DND-41 (cell line): Measurements from ENCODE around the gene TBCD.

Experiments used
- EZH2 ChIP-seq: IDR thresholded peaks from 3 replicates; pipeline ENCODE4 v1.6.1; 2012; ENCODE audit warnings: borderline replicate concordance, low read depth, mild to moderate bottlenecking, moderate library complexity, low read length, inconsistent platforms; ENCODE audit not compliant: severe bottlenecking
- TF ChIP-seq, protein P1 (sequence below): IDR thresholded peaks from 2 replicates; pipeline ENCODE4 v1.5.1; 2012; ENCODE audit warnings: borderline replicate concordance, low read length, moderate library complexity, mild to moderate bottlenecking; ENCODE audit not compliant: poor library complexity, severe bottlenecking; ENCODE audit errors: extremely low read depth

DNA sequence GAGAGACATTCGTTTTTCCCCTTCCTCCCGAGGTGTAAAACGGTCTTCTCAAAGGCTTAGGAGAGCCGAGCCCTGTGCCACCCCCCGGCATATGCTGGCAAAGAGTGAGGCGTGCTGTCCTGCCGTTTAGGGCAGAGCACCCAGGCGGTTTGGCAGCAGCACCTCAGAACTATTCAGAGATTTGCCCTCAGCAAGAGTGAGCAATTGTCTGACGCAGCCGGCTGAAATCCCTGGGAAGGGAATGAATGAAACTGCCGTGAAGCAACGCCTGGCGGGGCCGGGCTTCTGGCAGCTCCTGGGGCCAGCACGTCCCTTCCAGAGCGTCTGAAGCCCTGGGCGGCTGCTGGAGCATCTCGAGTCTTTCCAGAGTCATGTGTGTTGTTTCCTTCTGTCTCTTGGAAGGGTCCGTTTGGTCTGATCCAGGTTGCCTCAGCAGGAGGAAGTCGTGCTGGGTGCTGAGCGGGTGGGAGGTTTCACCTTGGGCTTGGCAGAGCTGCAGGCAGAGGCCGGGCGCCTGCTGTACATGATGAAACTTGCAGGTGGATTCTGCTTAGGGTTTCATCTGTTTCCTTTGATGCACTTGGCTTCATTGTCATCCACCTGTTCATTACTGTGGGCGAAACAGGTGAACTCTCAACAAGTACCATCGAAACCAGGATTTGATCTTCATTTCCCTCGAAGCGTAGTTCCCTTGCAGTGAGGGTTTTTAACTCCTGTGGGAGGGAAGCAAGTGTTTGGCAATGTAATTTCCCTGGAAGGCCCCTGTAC, 35.4 kb downstream of the TBCD start:
- TF ChIP-seq, protein P1, sequence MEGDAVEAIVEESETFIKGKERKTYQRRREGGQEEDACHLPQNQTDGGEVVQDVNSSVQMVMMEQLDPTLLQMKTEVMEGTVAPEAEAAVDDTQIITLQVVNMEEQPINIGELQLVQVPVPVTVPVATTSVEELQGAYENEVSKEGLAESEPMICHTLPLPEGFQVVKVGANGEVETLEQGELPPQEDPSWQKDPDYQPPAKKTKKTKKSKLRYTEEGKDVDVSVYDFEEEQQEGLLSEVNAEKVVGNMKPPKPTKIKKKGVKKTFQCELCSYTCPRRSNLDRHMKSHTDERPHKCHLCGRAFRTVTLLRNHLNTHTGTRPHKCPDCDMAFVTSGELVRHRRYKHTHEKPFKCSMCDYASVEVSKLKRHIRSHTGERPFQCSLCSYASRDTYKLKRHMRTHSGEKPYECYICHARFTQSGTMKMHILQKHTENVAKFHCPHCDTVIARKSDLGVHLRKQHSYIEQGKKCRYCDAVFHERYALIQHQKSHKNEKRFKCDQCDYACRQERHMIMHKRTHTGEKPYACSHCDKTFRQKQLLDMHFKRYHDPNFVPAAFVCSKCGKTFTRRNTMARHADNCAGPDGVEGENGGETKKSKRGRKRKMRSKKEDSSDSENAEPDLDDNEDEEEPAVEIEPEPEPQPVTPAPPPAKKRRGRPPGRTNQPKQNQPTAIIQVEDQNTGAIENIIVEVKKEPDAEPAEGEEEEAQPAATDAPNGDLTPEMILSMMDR: no peak
- TF ChIP-seq EZH2: no peak
